Breast epithelium (tissue), 4 donors: ENCODE results near the gene ALDH1A3. TPM values are rescaled to one million over a fixed set of nuclear protein-coding genes. Genes with fewer than 3 reads are reported as not detected.
"Not testable (repeated sequence)": the region's sequence is repeated elsewhere in the genome, so short reads cannot be mapped to it uniquely, and the experiment has no call there.

ENCODE experiments used
- DNase-seq, 2 donors: peaks; one replicate each; pipeline ENCODE4 v3.0.0-alpha.2; 2019; ENCODE audit warnings: low spot score in 2 of 2
- H3K27ac ChIP-seq, 2 donors: fragments of 200-600 bp; sonication (generic) in 1 of 2; one replicate each; pipeline ENCODE4 v1.5.1; 2016 to 2019; ENCODE audit warnings: mild to moderate bottlenecking in 1 of 2
- H3K27me3 ChIP-seq, 2 donors: fragments of 200-600 bp; sonication (generic) in 1 of 2; one replicate each; pipeline versions ENCODE4 v1.5.1 to v1.6.0; 2017 to 2019; ENCODE audit warnings: control low read depth in 1 of 2, mild to moderate bottlenecking in 1 of 2
- H3K36me3 ChIP-seq: fragments of 200-600 bp; one replicate; pipeline ENCODE4 v1.5.1; 2019
- H3K4me1 ChIP-seq, 2 donors: fragments of 200-600 bp; sonication (generic); one replicate each; pipeline ENCODE4 v1.5.1; 2016 to 2019; ENCODE audit warnings: control low read depth in 1 of 2
- H3K4me3 ChIP-seq, 3 donors: fragments of 200-600 bp; sonication (generic); 1 replicate in 2 of 3; 2 replicates in 1 of 3; pipeline ENCODE4 v1.5.1; 2016 to 2019; ENCODE audit warnings: mild to moderate bottlenecking in 3 of 3, moderate library complexity in 2 of 3
- H3K9me3 ChIP-seq, 2 donors: fragments of 200-600 bp; sonication (generic) in 1 of 2; one replicate each; pipeline ENCODE4 v1.5.1; 2016 to 2019; ENCODE audit warnings: control low read depth in 1 of 2
- POLR2A ChIP-seq: fragments of 450-650 bp; IDR thresholded peaks from one replicate; pipeline ENCODE4 v1.6.1; 2016; ENCODE audit warnings: antibody characterized with exemption, mild to moderate bottlenecking, moderate library complexity
- POLR2AphosphoS5 ChIP-seq, 3 donors: sonication (generic); formaldehyde crosslinking; IDR thresholded peaks; one replicate each; pipeline ENCODE4 v1.6.1; 2017; ENCODE audit warnings: antibody characterized with exemption in 3 of 3
- intact Hi-C: fragments of 100-400 bp; cut with DNase I; formaldehyde crosslinking; loops from one replicate; pipeline ENCODE4 v1.15.1; 2023; ENCODE audit warnings: low total_unique reads
- total RNA-seq, 3 donors: library from RNA; depleted of rRNA; stranded (reverse); fragments of >200 nt; gene quantifications; one replicate each; pipeline ENCODE4 v1.1.0, GENCODE V29; 2016
- TF ChIP-seq, protein P1 (sequence below), 3 donors: fragments of 450-650 bp; IDR thresholded peaks; one replicate each; pipeline ENCODE4 v1.5.1; 2016 to 2017; ENCODE audit warnings: antibody characterized with exemption in 3 of 3, mild to moderate bottlenecking in 3 of 3, moderate library complexity in 3 of 3

The ALDH1A3 gene
- total RNA-seq, 3 donors from 2014 or later, result 24.2 to 207 (median 44.9) TPM

DNA sequence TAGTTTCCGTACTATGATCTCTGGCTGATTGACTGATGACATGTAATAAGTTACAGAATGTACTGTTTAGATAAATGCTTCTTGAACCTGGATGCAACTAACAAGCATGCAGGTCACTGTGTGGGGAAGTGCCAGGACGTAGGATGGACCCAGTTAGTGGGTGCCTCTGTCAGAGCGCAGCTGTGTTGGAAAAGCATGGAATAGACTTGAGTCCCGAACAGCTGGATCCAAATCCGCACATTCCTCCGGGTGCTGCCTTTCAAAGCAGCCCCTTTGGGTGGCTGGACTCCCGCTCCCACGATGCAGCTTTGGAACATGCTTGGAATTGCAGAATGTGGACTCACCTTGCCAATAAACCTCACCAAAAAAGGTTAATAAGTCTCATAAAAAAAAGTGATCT is 35.5 kb upstream of the ALDH1A3 start:
- DNase-seq, result no peak
- Histone ChIP-seq H3K4me3 (no peak overlapping the region), H3K9me3 (no peaks in the 10 kb centered on the region), H3K4me1 (no peaks in the 10 kb centered on the region), H3K27me3 (no peaks in the 10 kb centered on the region), H3K27ac (no peak overlapping the region), H3K36me3 (no peaks in the 10 kb centered on the region)
- intact Hi-C loops, result no loop called here
- TF ChIP-seq POLR2A (no peak), POLR2AphosphoS5 (IDR thresholded peaks at IDR 0.05) (no peak)
- TF ChIP-seq, protein P1, sequence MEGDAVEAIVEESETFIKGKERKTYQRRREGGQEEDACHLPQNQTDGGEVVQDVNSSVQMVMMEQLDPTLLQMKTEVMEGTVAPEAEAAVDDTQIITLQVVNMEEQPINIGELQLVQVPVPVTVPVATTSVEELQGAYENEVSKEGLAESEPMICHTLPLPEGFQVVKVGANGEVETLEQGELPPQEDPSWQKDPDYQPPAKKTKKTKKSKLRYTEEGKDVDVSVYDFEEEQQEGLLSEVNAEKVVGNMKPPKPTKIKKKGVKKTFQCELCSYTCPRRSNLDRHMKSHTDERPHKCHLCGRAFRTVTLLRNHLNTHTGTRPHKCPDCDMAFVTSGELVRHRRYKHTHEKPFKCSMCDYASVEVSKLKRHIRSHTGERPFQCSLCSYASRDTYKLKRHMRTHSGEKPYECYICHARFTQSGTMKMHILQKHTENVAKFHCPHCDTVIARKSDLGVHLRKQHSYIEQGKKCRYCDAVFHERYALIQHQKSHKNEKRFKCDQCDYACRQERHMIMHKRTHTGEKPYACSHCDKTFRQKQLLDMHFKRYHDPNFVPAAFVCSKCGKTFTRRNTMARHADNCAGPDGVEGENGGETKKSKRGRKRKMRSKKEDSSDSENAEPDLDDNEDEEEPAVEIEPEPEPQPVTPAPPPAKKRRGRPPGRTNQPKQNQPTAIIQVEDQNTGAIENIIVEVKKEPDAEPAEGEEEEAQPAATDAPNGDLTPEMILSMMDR (IDR thresholded peaks at IDR 0.05), result no peak

DNA sequence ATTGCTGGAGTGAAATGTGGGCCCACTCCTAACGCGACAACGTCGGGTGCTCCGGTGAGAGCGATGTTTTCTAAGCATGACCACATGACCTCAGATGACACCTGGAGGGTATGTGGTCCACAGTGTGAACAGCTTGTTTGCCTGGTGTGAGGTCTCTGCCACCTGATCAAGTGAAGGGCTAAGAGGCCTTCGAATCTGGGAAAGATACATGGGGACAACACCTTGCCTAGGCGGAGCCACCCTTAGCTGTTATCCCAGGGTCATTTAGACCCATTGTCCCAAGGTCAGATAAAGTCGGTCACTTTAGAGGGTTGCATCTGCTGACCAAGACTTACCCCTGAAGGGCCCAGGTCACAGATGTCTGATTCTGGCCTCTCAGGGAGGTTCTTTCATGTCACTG is 34.9 kb upstream of the ALDH1A3 start:
- Histone ChIP-seq H3K27ac (no peak overlapping the region), H3K4me3 (no peak overlapping the region), H3K4me1 (no peaks in the 10 kb centered on the region), H3K9me3 (no peaks in the 10 kb centered on the region), H3K36me3 (no peaks in the 10 kb centered on the region), H3K27me3 (no peaks in the 10 kb centered on the region)
- TF ChIP-seq POLR2AphosphoS5 (IDR thresholded peaks at IDR 0.05) (no peak), POLR2A (no peak)
- TF ChIP-seq, protein P1 (IDR thresholded peaks at IDR 0.05), result no peak
- intact Hi-C loops, result no loop called here
- no peak for DNase-seq

DNA sequence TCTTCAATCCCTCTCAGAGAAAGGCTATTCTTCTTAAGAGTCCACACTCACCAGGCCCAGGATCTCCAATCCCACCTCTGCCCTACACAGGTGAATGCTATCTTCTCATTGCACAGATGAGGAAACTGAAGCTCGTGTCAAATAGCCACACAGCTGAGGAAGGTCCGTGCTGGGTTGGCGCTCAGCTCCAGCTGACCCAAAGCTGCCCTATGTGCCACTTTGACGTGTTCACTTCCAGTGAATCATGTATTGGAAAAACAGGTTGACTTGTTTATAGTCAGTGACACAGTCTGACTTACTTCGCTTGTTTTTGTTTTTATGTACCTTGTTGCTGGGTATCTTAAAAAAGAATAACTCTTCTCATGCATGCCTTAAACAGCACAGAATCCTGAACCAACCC is 32.4 kb upstream of the ALDH1A3 start:
- no peaks in the 10 kb centered on the region for H3K9me3 ChIP-seq
- intact Hi-C loops, result no loop called here
- H3K27ac ChIP-seq, result no peak overlapping the region
- no peak for TF ChIP-seq POLR2A
- TF ChIP-seq, protein P1 (IDR thresholded peaks at IDR 0.05), result no peak
- TF ChIP-seq POLR2AphosphoS5 (IDR thresholded peaks at IDR 0.05), result no peak
- H3K4me3 ChIP-seq, result no peak overlapping the region
- H3K4me1 ChIP-seq, result no peaks in the 10 kb centered on the region
- H3K27me3 ChIP-seq, result no peaks in the 10 kb centered on the region
- no peaks in the 10 kb centered on the region for H3K36me3 ChIP-seq
- no peak for DNase-seq

DNA sequence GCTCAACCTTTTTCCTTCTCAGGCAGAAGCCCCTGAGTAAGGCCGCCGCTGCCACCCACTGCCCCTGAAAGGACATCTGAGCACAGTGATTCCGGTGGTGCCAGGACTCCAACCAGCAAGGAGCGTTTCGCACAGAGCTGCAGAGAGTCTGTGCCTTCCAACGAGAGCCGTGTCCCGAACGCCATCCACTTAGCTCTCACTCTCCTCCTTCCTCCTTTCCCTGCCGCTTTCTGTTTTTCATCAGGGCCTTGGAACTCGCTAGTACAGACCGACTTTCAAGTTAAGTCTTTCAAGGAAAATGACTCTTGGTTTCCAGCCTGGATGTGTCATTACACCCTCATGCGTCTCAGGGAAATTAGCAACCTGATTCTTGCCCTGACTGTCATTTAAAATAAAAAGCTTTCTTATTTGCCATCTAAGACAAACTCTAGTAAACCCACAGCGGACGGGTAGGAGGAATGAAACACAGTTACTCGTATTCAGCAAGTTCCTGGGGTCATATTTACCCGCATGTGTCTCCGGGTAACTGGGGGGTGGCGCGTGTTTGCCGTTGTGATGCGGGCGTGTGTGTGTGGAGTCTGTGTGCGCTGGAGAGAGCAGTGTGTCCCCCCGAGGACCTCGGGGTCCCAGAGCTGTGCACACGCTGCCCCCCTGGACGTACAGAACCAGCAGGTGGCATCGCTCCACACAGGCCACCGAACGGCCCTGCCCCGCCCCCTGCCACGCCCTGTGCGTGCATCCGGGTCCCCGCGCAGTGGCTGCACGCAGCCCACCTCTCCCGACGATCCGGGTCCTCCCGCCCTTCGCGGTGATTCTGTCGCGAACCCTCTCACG is 30.4 kb upstream of the ALDH1A3 start:
- no peak for TF ChIP-seq POLR2A
- TF ChIP-seq, protein P1 (IDR thresholded peaks at IDR 0.05), result peak; percentile 21 to 59 (median 33)
- peak in 1 of 3 donors; percentile 29 for TF ChIP-seq POLR2AphosphoS5 (IDR thresholded peaks at IDR 0.05)
- H3K4me3 ChIP-seq, result peak overlapping the region; percentile 42 to 95 (median 77)
- H3K27me3 ChIP-seq, result no peaks in the 10 kb centered on the region
- no peaks in the 10 kb centered on the region for H3K4me1 ChIP-seq
- no peaks in the 10 kb centered on the region for H3K9me3 ChIP-seq
- H3K27ac ChIP-seq, result peak overlapping the region; percentile 85 to 88
- no peaks in the 10 kb centered on the region for H3K36me3 ChIP-seq
- intact Hi-C loops, result no loop called here
- DNase-seq, result peak; percentile 58 to 74

DNA sequence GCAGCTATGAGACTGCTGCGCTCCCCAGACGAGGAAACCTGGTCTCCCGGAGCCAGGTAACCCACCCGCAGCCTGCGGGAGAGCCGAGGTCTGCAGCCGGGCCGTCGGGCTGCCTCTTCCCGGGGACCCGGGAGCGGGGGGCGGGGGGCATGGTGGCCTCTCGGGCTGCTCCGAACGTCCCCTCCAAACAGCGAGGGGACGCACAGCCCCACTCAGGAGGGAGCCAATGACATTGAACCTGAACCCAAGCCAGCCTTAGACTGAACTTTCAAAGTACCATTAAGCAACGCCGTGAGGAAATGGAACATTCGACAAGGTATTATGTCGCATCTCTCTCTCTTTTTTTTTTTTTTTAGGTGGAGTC is 29.8 kb upstream of the ALDH1A3 start:
- H3K9me3 ChIP-seq, result no peaks in the 10 kb centered on the region
- H3K36me3 ChIP-seq, result no peaks in the 10 kb centered on the region
- no peak for DNase-seq
- H3K4me3 ChIP-seq, result peak overlapping the region; percentile 42 to 95 (median 77)
- H3K27me3 ChIP-seq, result no peaks in the 10 kb centered on the region
- TF ChIP-seq POLR2AphosphoS5 (IDR thresholded peaks at IDR 0.05) (no peak), POLR2A (no peak)
- TF ChIP-seq, protein P1 (IDR thresholded peaks at IDR 0.05), result no peak
- H3K4me1 ChIP-seq, result no peaks in the 10 kb centered on the region
- H3K27ac ChIP-seq, result peak overlapping the region; percentile 85 to 88
- intact Hi-C loops, result no loop called here

DNA sequence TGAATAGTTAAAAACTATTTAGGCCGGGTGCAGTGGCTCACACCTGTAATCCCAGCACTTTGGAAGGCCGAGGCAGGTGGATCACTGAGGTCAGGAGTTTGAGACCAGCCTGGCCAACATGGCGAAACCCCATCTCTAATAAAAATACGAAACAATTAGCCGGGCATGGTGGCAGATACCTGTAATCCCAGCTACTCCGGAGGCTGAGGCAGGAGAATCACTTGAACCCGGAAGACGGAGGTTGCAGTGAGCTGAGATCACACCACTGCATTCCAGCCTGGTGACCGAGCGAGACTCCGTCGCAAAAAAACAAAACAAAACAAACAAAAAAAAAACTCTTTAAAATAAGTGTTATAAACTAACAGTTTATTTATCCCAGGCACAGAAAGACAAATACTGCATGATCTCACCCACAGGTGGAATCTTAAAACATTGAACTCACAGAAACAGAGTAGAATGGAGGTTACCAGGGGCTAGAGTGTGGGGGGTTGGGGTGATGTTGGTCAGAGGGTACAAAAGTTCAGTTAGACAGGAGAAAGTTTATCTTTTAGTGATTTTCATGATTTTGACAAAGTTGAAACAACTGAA is 28.1 kb upstream of the ALDH1A3 start:
- DNase-seq, H3K4me1 ChIP-seq, H3K4me3 ChIP-seq, H3K27me3 ChIP-seq, intact Hi-C loops, H3K36me3 ChIP-seq, H3K9me3 ChIP-seq: not testable (repeated sequence)
- H3K27ac ChIP-seq, result peak overlapping the region in 1 of 2 donors; percentile 85
